ENCODE data around the gene LRIT2.
A peak's percentile ranks its signal among the peaks of the same experiment; 100 is the strongest.

LRIT2 gene

GRCh38 chr10:84241185-84241790, 15.9 kb upstream of the LRIT2 start, which contains the start of gene LRIT1:
LRIT1 (minus strand) TSS chr10:84241546; CDS start chr10:84241439, 107 bp downstream.
- no peak for DNase-seq

GRCh38 chr10:84238909-84239308, 13.6 kb upstream of the LRIT2 start:
- DNase-seq, result no peak

DNA sequence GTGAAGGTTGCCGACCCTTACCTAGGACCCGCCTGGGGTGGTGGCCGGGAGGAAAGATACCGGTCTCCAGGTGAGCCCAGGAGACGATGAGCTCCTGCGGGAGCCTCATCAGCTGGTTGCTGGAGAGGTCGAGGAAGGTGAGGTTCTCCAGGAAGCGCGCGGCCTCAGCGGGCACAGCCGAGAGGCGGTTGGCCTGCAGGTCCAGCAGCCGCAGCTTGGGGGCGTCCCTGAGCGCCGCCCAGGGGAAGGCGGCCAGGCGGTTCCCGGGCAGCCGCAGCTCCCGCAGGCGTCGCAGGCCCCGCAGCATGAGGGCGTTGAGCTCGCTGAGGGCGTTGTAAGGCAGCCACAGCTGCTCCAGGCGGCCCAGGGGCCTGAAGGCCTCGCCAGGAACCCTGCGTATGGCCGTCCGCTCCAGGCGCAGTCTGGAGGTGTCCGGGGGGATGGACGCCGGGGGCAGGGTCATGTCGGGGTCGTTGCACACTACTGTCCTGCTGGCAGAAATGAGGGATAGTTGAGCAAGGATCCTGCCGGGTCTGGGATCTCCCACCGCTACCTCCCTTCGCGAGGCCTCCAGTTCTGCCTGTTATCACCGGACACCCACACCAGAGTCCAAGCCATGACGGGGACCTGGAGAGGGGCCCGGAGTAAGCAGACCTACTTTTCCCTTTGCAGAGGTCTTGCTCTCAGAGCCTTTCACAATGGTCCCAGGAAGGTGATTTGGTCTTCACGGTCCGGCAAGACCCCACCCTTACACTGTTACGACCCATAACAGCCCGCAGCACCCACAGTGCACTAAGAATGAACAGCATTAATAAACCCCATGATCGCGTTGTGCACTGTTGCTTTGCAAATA, 12.1 kb upstream of the LRIT2 start:
- DNase-seq, result peak in 1 of 3 donors; percentile 6

GRCh38 chr10:84236807-84237198, 11.5 kb upstream of the LRIT2 start:
- no peak for DNase-seq

DNA sequence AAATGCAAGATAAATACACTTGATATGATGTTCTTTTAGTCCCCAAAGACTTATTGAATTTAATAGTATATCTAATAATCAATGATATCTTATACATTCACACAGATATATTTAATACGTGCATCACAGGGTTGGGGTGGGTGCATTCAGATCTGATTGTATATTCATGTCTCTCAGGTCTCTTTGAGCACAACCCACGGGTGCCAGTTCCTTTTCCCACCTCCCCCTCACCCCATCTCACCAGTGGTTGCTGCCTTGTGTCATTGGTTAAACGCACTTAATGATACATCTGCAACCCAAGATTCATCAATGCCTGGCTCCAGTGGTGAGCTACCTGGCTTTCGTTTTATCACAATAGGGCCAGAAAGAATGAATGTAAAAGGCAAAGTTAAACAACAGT, 9.8 kb upstream of the LRIT2 start:
- DNase-seq, result no peak

- DNase-seq, result no peak
Measured at GRCh38 chr10:84234479-84234878, 9.1 kb upstream of the LRIT2 start.

DNA sequence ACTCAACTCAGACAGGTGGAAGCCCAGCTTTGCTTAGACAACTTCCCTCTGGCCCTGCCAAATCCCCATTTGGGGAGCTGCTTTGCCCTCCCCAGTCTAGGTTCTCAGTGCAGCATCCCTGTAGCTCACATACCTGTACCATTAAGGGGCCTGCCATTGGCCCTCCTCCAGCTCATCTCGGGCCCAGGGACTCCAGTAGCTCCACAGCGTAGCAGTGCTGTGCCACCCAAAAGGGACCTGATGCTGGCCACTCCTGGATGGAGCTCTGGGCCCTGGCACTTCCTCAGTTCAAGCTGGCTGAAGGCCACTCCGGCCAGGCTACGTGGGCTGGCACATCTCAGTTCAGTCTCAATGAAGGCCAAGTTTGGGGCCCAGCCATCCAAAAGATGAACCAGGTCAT, 8.6 kb upstream of the LRIT2 start:
- DNase-seq, result no peak

- no peak for DNase-seq
Measured at GRCh38 chr10:84232376-84232775, 7.0 kb upstream of the LRIT2 start.

- DNase-seq, result no peak
Measured at GRCh38 chr10:84230359-84230758, 5.0 kb upstream of the LRIT2 start.

GRCh38 chr10:84227810-84228209, 2.5 kb upstream of the LRIT2 start:
- DNase-seq, result no peak

DNA sequence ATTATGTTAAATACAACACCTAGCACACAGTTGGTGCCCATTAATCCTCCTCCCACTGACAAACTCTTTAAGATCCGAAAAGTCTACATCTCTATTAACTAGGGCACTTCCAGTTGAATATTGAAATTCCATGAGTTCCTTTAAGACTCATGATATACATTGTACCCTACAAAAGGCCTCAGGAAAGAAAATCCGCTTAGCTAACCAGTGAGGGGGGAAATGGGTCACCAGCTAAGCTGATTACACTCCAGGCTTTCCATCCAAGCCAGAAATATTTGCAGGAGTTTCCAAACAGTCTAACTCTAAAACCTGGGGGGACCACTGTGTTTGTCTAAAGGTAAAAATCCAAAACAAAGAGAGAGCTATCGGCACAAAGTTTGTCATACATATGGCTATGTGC, 1.3 kb upstream of the LRIT2 start:
- no peak for DNase-seq

GRCh38 chr10:84224411-84225028, 824 bp downstream of the LRIT2 start:
- DNase-seq, result no peak

GRCh38 chr10:84221916-84222315, 3.4 kb downstream of the LRIT2 start:
- no peak for DNase-seq

GRCh38 chr10:84217746-84218145, 7.6 kb downstream of the LRIT2 start:
- DNase-seq, result no peak

DNA sequence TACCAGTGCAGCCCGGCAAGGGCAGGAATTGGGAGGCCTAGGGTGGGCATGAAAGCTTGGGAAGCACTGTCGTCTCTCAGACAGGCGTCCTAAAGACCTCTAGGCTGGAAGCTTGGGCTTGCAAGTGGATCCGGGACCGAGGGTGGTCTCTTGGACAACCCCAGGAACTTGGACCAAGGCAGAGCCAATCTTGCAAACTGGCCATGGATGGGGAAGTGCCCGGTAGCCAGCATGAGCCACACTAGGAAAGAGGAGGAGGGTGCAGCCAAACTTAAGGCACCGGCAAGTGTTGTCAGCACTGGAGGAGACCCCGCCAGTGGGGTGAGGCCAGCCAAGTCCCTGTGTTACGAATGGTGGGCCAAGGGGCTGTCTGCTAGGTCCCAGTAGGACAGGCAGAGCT, 8.5 kb downstream of the LRIT2 start:
- DNase-seq, result no peak

- peak; percentile 37 to 56 (median 39) for DNase-seq
Measured at GRCh38 chr10:84214612-84215235, 10.6 kb downstream of the LRIT2 start.

DNA sequence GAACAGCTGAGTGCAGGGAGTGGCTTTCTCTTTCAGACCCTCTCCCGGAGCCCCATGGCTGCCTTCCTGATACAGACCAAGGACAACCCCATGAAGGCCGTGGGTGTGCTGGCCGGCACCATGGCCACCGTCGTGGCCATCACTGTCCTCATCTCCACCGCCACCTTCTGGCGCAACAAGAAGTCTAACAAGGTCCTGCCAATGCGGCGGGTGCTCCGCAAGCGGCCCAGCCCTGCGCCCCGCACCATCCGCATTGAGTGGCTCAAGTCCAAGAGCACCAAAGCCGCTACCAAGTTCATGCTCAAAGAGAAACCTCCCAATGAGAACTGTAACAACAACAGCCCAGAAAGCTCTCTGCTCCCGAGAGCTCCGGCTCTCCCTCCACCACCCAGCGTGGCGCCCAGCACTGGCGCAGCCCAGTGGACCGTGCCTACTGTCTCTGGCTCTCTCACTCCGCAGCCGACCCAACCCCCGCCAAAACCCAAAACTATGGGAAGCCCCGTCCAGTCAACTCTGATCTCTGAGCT, 11.2 kb downstream of the LRIT2 start:
- DNase-seq, result no peak

GRCh38 chr10:84213076-84213475, 12.3 kb downstream of the LRIT2 start:
- DNase-seq, result no peak

GRCh38 chr10:84212014-84212413, 13.3 kb downstream of the LRIT2 start:
- DNase-seq, result no peak

- DNase-seq, result no peak
Measured at GRCh38 chr10:84211566-84211965, 13.8 kb downstream of the LRIT2 start.

- no peak for DNase-seq
Measured at GRCh38 chr10:84208023-84208422, 17.3 kb downstream of the LRIT2 start.

DNA sequence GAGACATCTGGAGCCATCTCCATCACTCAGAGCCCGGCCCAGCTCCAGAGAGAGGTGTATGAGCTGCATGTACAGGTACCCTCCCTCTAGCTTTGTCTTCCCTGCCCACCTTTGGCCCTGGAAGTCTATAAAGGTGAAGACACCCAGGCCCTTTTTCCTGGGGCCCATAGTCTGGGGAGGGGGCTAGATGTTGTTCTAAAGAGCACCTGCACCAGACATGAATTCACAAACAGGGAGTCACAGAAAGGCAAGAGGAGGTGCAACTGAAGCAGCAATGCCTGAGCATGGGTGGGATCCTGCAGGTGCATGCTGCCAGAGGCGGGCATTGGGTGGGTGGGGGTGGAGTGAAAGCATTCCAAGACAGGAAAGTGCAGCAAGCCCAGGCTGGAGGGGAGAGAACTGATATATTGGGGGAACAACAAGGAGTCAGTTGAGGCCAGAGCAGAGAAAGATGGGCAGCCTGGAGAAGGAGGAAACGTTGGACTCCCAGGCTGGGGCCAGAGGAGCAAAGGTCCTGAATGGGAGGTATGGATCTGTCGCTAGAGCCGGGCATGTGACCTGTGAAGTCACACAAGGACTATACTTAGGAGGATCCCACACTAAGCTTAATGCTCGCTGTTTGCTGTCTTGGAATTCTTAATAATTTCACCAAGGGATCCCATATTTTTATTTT, 19.4 kb downstream of the LRIT2 start:
- no peak for DNase-seq

Data from suppressor macrophage treated with lipopolysaccharide for 1 hour (primary cell).